HEK293T (cell line): Measurements from ENCODE around the gene GNA12.

Source experiments
- CTCF ChIA-PET: fragments of 350-600 bp; formaldehyde crosslinking; extraction: SDS; loops from one replicate; lab custom pipeline; 2021; ENCODE audit warnings: antibody characterized with exemption, inconsistent platforms; lab: Yijun Ruan, JAX
- POLR2A ChIA-PET: fragments of 350-600 bp; formaldehyde crosslinking; extraction: SDS; loops from one replicate; lab custom pipeline; 2020; ENCODE audit warnings: antibody characterized with exemption, inconsistent platforms; lab: Yijun Ruan, JAX
- DNase-seq: peaks from one replicate; pipeline ENCODE4 v3.0.0; 2012; ENCODE audit warnings: mixed read lengths; ENCODE audit errors: extremely low spot score
- ARNT ChIP-seq: fragments of 450-650 bp; IDR thresholded peaks from 2 replicates; pipeline ENCODE4 v1.6.1; 2017; ENCODE audit warnings: mild to moderate bottlenecking
- BHLHE40 ChIP-seq: fragments of 450-650 bp; IDR thresholded peaks from 2 replicates; pipeline ENCODE4 v1.6.1; 2016; ENCODE audit warnings: mild to moderate bottlenecking, moderate library complexity, borderline replicate concordance
- CTBP1 ChIP-seq: fragments of 450-650 bp; IDR thresholded peaks from 2 replicates; pipeline ENCODE4 v1.6.1; 2016; ENCODE audit warnings: borderline replicate concordance
- ELF4 ChIP-seq: fragments of 450-650 bp; IDR thresholded peaks from 2 replicates; pipeline ENCODE4 v1.6.1; 2017; ENCODE audit warnings: antibody characterized with exemption
- FOXA1 ChIP-seq: fragments of 450-650 bp; IDR thresholded peaks from 2 replicates; pipeline ENCODE4 v1.6.1; 2016; ENCODE audit warnings: mild to moderate bottlenecking
- FOXK2 ChIP-seq: fragments of 450-650 bp; IDR thresholded peaks from 2 replicates; pipeline ENCODE4 v1.6.1; 2016; ENCODE audit warnings: mild to moderate bottlenecking
- FOXM1 ChIP-seq: fragments of 450-650 bp; IDR thresholded peaks from 2 replicates; pipeline ENCODE4 v1.6.1; 2017; ENCODE audit warnings: mild to moderate bottlenecking, borderline replicate concordance
- HDGF ChIP-seq: fragments of 450-650 bp; IDR thresholded peaks from 2 replicates; pipeline ENCODE4 v1.6.1; 2017; ENCODE audit warnings: antibody characterized with exemption, borderline replicate concordance
- L3MBTL2 ChIP-seq: fragments of 450-650 bp; conservative IDR thresholded peaks from 2 replicates; pipeline ENCODE4 v1.6.1; 2016; ENCODE audit warnings: mild to moderate bottlenecking
- LEF1 ChIP-seq: fragments of 450-650 bp; IDR thresholded peaks from 2 replicates; pipeline ENCODE4 v1.6.1; 2017; ENCODE audit warnings: mild to moderate bottlenecking, borderline replicate concordance
- NFRKB ChIP-seq: fragments of 450-650 bp; IDR thresholded peaks from 2 replicates; pipeline ENCODE4 v1.6.1; 2016; ENCODE audit warnings: mild to moderate bottlenecking, moderate library complexity
- PKNOX1 ChIP-seq: fragments of 450-650 bp; IDR thresholded peaks from 2 replicates; pipeline ENCODE4 v1.6.1; 2016
- SP1 ChIP-seq: fragments of 450-650 bp; IDR thresholded peaks from 2 replicates; pipeline ENCODE4 v1.6.1; 2017
- SUZ12 ChIP-seq: fragments of 450-650 bp; IDR thresholded peaks from 2 replicates; pipeline ENCODE4 v1.6.1; 2016; ENCODE audit warnings: mild to moderate bottlenecking
- TARDBP ChIP-seq: fragments of 450-650 bp; IDR thresholded peaks from 2 replicates; pipeline ENCODE4 v1.6.1; 2016
- ZNF384 ChIP-seq: fragments of 450-650 bp; IDR thresholded peaks from 2 replicates; pipeline ENCODE4 v1.6.1; 2016

Gene GNA12

GRCh38 chr7:2716906-2717292 is 127.2 kb downstream of the GNA12 start:
- TF ChIP-seq FOXK2 = no peak
- no peak for TF ChIP-seq BHLHE40
- no peak for TF ChIP-seq LEF1
- TF ChIP-seq HDGF = no peak
- no peak for TF ChIP-seq FOXM1
- no peak for TF ChIP-seq NFRKB
- no peak for TF ChIP-seq CTBP1
- TF ChIP-seq SUZ12 = no peak
- DNase-seq = no peak
- POLR2A ChIA-PET = no interaction called here
- CTCF ChIA-PET = interaction anchor here (0.9 to 1.1 kb wide), 2 partner anchors 22 to 149 kb away, joined by 3 to 4 read pairs; no protein-coding TSS in a partner anchor

- POLR2A ChIA-PET = no interaction called here
- CTCF ChIA-PET = interaction anchor here (0.9 kb wide), 1 partner anchor 149 kb away, joined by 3 read pairs; no protein-coding TSS in a partner anchor
- DNase-seq = no peak
- TF ChIP-seq LEF1 = no peak
- no peak for TF ChIP-seq BHLHE40
- TF ChIP-seq HDGF = no peak
- no peak for TF ChIP-seq FOXM1
- TF ChIP-seq PKNOX1 = no peak
Measured at GRCh38 chr7:2716488-2716887, 127.6 kb downstream of the GNA12 start.

GRCh38 chr7:2715341-2716231 is 128.5 kb downstream of the GNA12 start:
- CTCF ChIA-PET = no interaction called here
- no peak for DNase-seq

GRCh38 chr7:2714636-2715035 is 129.5 kb downstream of the GNA12 start:
- TF ChIP-seq PKNOX1 (no peak), ZNF384 (no peak), FOXK2 (no peak), BHLHE40 (no peak), CTBP1 (no peak), ARNT (no peak), TARDBP (no peak)
- DNase-seq = no peak
- POLR2A ChIA-PET = no interaction called here
- CTCF ChIA-PET = no interaction called here

More at GRCh38 chr7:2715341-2716231, 128.5 kb downstream of the GNA12 start:
- TF ChIP-seq ELF4 (no peak), L3MBTL2 (no peak), TARDBP (no peak), SUZ12 (no peak), LEF1 (no peak), ZNF384 (no peak), HDGF (no peak), FOXM1 (no peak), BHLHE40 (no peak), SP1 (no peak), FOXA1 (no peak)
- POLR2A ChIA-PET = no interaction called here

GRCh38 chr7:2713978-2714377 is 130.1 kb downstream of the GNA12 start:
- ChIA-PET POLR2A (no interaction called here), CTCF (interaction anchor here (1.6 to 2.8 kb wide), 2 partner anchors 33 to 43 kb away, joined by 5 to 8 read pairs; no protein-coding TSS in a partner anchor)
- no peak for TF ChIP-seq ELF4
- TF ChIP-seq HDGF = no peak
- TF ChIP-seq TARDBP = no peak
- no peak for TF ChIP-seq NFRKB
- TF ChIP-seq PKNOX1 = no peak
- TF ChIP-seq BHLHE40 = no peak
- TF ChIP-seq ZNF384 = no peak
- TF ChIP-seq L3MBTL2 = no peak
- no peak for TF ChIP-seq FOXK2
- no peak for TF ChIP-seq SP1
- no peak for TF ChIP-seq ARNT
- no peak for TF ChIP-seq FOXM1
- no peak for TF ChIP-seq CTBP1
- no peak for TF ChIP-seq LEF1
- TF ChIP-seq SUZ12 = no peak
- no peak for TF ChIP-seq FOXA1
- DNase-seq = no peak

GRCh38 chr7:2713370-2713769 is 130.7 kb downstream of the GNA12 start:
- ChIA-PET CTCF (interaction anchor here (1.6 to 2.8 kb wide), 2 partner anchors 32 to 42 kb away, joined by 5 to 8 read pairs; no protein-coding TSS in a partner anchor), POLR2A (no interaction called here)
- no peak for DNase-seq

More at GRCh38 chr7:2713370-2713769, 130.7 kb downstream of the GNA12 start:
- TF ChIP-seq CTBP1 = no peak
- TF ChIP-seq L3MBTL2 = peak; percentile 28; the same call in 1 of the 2 replicates
